Ovary (tissue), 10 donors: ENCODE data around the gene MORN5. TPM values are rescaled to one million over a fixed set of nuclear protein-coding genes. Genes with fewer than 3 reads are reported as not detected.

Source experiments
- DNase-seq, 5 donors: peaks; one replicate each; pipeline ENCODE4 v3.0.0-alpha.2; 2019 to 2020
- H3K27ac ChIP-seq, 2 donors: fragments of 200-600 bp; one replicate each; pipeline versions ENCODE4 v1.5.1 to v1.8.0; 2019 to 2022
- H3K27me3 ChIP-seq: fragments of 200-600 bp; one replicate; pipeline ENCODE4 v1.8.0; 2022
- H3K36me3 ChIP-seq: fragments of 200-600 bp; sonication (generic); one replicate; pipeline ENCODE4 v1.5.1; 2019
- H3K4me1 ChIP-seq: one replicate; pipeline ENCODE4 v1.8.1; 2013; ENCODE audit warnings: mild to moderate bottlenecking, moderate library complexity; ENCODE audit not compliant: insufficient read depth
- H3K4me3 ChIP-seq: fragments of 200-600 bp; sonication (generic); one replicate; pipeline ENCODE4 v1.5.1; 2017
- H3K9me3 ChIP-seq, 2 donors: fragments of 200-600 bp in 1 of 2; sonication (generic) in 1 of 2; one replicate each; pipeline versions ENCODE4 v1.5.1 to v1.8.1; 2013 to 2019; ENCODE audit warnings: mild to moderate bottlenecking in 1 of 2, moderate library complexity in 1 of 2
- EP300 ChIP-seq: sonication (generic); formaldehyde crosslinking; IDR thresholded peaks from one replicate; pipeline ENCODE4 v1.6.1; 2017; ENCODE audit warnings: antibody characterized with exemption
- POLR2A ChIP-seq: fragments of 450-650 bp; IDR thresholded peaks from one replicate; pipeline ENCODE4 v1.6.1; 2017; ENCODE audit warnings: antibody characterized with exemption, mild to moderate bottlenecking, moderate library complexity
- WGBS, 3 donors: extraction: QIAGEN DNeasy Blood & Tissue Kit in 1 of 3; methylation state at CpG; one replicate each; pipeline versions ENCODE4 v1.1.5 to v1.1.7; 2013 to 2017; 5-methylcytosine and 5-hydroxymethylcytosine counted together
- intact Hi-C, 4 donors: fragments of 100-400 bp; cut with DNase I; formaldehyde crosslinking; loops; one replicate each; pipeline versions ENCODE4 v1.11.0 to v1.15.1; 2022 to 2023
- long read RNA-seq, 3 donors: library from polyadenylated mRNA in 2 of 3; unstranded in 2 of 3; transcript quantifications; one replicate each; pipeline ENCODE4 v2.0.0 and lab custom pipeline, GENCODE V29; 2021 to 2026
- polyA plus RNA-seq, 2 donors: library from polyadenylated mRNA; stranded (reverse); fragments of 200-250 nt in 1 of 2; fragments of 350-450 nt in 1 of 2; fragmentation: Illumina TruSeq in 1 of 2; extraction: RNeasy Lipid Tissue Mini Kit (QIAGEN cat#74804) in 1 of 2; gene quantifications; one replicate each; pipeline ENCODE4 v1.2.3, GENCODE V29; 2013 to 2014
- total RNA-seq, 7 donors: library from RNA; depleted of rRNA in 2 of 7; stranded (reverse); fragments of >200 nt in 2 of 7; fragmentation: NEBNext Ultra II Directional in 3 of 7; extraction: Animal tissue kit (Norgen Biotek cat#: 25700) in 3 of 7; gene quantifications; one replicate each; pipeline versions ENCODE4 v1.1.0 to v1.2.4, GENCODE V29; 2016 to 2023
- TF ChIP-seq, protein P1 (sequence below), 3 donors: fragments of 450-650 bp in 2 of 3; fragments of 200-600 bp in 1 of 3; IDR thresholded peaks; one replicate each; pipeline versions ENCODE4 v1.5.1 to v1.8.0; 2016 to 2022; ENCODE audit warnings: antibody characterized with exemption in 3 of 3, mild to moderate bottlenecking in 1 of 3
- donor health status: DM: no; HTN: no; CAD: no; lungs with moderate emphysema.
- donor health status: DM: no; HTN: no; CAD: no.
- donor health status: Bipolar disorder and iron deficiency.
- donor health status: DM: yes; HTN: yes; CAD: no.
- donor health status: DM: no; HTN: no; CAD: no.
- donor health status: DM: yes; HTN: yes; CAD: no.

MORN5 gene
- total RNA-seq (10 to 100 TPM in 1 of 7 donors, 1 to 10 TPM in 2, under 1 TPM in 2, not detected in 2; 0.63 to 25.4 (median 1.6) TPM), polyA plus RNA-seq (1 to 10 TPM in 1 of 2 donors, under 1 TPM in 1; 0.86 to 3.0 TPM)
- long read RNA-seq, donor 1: 0 reads
- long read RNA-seq, donor 2, partial matches to known transcripts: 0 of 1 reads
- long read RNA-seq, donor 2, other reads (novel, unspliced or antisense): 0 of 1 reads
- long read RNA-seq, donor 3: 0 reads

DNA sequence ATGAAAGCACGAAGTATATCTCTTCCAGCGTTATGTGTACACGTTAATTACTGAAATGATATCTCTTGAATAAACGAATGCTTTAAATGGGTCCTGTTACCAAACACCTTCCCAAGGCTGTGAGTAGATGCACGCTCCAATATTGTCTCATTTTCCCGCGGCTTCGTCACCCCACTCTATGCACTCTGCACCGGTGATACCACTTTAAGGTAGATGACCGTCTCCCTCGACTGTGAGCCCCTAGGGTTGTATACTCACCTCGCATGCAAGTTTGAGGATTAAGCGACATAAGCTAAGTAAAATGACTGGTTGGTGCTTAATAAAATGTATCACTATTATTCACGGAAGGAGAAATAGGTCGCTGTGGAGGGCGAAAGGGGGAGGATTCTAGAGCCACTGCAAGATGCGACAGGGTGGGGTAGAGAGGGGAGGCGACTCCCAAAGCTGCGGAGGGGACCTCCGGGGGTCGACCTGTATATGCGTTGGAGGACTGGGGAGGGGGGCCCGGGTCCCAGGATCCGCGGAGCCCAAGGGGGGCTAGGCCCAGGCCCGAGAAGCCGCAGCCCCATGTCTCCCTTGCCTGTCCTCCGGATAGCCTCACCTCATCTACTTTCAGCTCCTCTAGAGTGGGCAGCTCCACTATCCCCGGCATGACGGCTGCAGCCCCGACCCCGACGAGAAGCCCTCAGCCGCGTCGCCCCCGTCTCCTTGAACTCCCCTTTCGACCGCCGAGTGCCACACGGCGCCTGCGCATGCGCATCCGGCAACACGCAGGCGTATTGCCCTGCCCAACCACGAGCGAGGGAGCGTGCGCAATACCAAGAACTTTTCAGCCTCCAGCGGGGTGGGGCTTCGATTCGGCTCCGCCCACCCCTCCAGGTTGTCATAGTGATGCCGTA is at the start of gene MORN5, which contains the start of gene NDUFA8:
MORN5 (plus strand) TSS at position 883 of the 899 bp plus-strand sequence. CDS start 65 bp downstream, outside the sequence.
NDUFA8 (minus strand) TSS at position 754 of the 899 bp plus-strand sequence; CDS start at position 652, 102 bp downstream.
- H3K27me3 ChIP-seq: no peaks in the 10 kb centered on the region
- intact Hi-C loops: no loop called here
- 0 to 1% (median 1%) methylated on average over 54 to 56 of the region's 56 CpGs for WGBS, 3 donors
- H3K9me3 ChIP-seq: no peaks in the 10 kb centered on the region
- no peaks in the 10 kb centered on the region for H3K36me3 ChIP-seq
- peak within 1 kb of the TSS; percentile 44 to 58 for H3K27ac ChIP-seq
- peak within 1 kb of the TSS; percentile 99 for H3K4me3 ChIP-seq
- peaks cover 4% of the 10 kb centered on the region for H3K4me1 ChIP-seq
- TF ChIP-seq EP300 (no peak), POLR2A (peak; percentile 57)
- TF ChIP-seq, protein P1, sequence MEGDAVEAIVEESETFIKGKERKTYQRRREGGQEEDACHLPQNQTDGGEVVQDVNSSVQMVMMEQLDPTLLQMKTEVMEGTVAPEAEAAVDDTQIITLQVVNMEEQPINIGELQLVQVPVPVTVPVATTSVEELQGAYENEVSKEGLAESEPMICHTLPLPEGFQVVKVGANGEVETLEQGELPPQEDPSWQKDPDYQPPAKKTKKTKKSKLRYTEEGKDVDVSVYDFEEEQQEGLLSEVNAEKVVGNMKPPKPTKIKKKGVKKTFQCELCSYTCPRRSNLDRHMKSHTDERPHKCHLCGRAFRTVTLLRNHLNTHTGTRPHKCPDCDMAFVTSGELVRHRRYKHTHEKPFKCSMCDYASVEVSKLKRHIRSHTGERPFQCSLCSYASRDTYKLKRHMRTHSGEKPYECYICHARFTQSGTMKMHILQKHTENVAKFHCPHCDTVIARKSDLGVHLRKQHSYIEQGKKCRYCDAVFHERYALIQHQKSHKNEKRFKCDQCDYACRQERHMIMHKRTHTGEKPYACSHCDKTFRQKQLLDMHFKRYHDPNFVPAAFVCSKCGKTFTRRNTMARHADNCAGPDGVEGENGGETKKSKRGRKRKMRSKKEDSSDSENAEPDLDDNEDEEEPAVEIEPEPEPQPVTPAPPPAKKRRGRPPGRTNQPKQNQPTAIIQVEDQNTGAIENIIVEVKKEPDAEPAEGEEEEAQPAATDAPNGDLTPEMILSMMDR (IDR thresholded peaks at IDR 0.05): peak in 2 of 3 donors; percentile 18 to 20
- DNase-seq: peak; percentile 96 to 99 (median 98)

- H3K27me3 ChIP-seq: no peaks in the 10 kb centered on the region
- no peak overlapping the region for H3K27ac ChIP-seq
- 79 to 86% (median 81%) methylated on average over 7 of the region's 7 CpGs for WGBS, 3 donors
- no peaks in the 10 kb centered on the region for H3K9me3 ChIP-seq
- H3K4me1 ChIP-seq: peaks cover 2% of the 10 kb centered on the region
- intact Hi-C loops: no loop called here
- H3K4me3 ChIP-seq: no peak overlapping the region
- H3K36me3 ChIP-seq: no peaks in the 10 kb centered on the region
- no peak for TF ChIP-seq EP300
- DNase-seq: no peak
Observed at GRCh38 chr9:122110100-122110833, 49.4 kb upstream of the MORN5 start.

DNA sequence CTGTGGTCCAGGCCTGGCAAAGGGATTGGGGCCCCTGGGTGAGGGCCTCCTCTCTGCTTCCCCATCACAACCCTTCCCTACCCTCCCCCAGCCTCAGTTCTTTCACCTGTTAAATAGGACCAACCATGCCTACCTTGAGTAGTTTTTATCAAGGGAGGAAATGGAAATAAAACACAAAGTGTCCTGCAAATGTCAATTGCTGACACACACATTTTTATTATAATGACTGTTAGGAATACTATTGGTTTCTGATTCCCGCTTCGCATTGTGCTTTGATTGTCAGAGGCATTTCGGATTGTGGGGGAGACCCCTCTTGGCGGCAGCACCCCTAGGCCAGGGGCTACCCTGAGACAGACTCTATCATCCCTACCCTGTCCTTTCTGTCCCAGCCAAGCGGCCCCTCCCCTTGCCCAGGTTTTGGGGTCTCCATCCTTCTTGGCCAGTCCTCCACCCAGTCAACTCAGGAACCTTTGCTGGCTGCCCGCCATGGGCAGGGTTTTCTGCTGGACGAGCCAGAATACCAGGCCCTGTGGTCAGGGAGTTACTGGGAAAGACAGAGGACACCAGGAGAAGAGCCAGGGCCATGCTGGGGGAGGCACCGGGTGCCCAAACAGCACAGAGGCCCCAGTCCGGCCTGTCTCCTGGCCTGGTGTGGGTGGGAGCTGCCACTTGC is 48.2 kb upstream of the MORN5 start:
- no peak overlapping the region for H3K27ac ChIP-seq
- H3K36me3 ChIP-seq: no peaks in the 10 kb centered on the region
- WGBS, 3 donors: 85 to 95% (median 88%) methylated on average over 9 of the region's 9 CpGs
- no peak for DNase-seq
- H3K9me3 ChIP-seq: no peaks in the 10 kb centered on the region
- no peaks in the 10 kb centered on the region for H3K4me1 ChIP-seq
- H3K27me3 ChIP-seq: no peaks in the 10 kb centered on the region
- intact Hi-C loops: no loop called here
- TF ChIP-seq EP300 (no peak), POLR2A (no peak)
- TF ChIP-seq, protein P1 (IDR thresholded peaks at IDR 0.05): no peak
- no peak overlapping the region for H3K4me3 ChIP-seq

GRCh38 chr9:122112238-122112637 is 47.5 kb upstream of the MORN5 start:
- no peak overlapping the region for H3K4me3 ChIP-seq
- DNase-seq: no peak
- TF ChIP-seq EP300 (no peak), POLR2A (no peak)
- TF ChIP-seq, protein P1 (IDR thresholded peaks at IDR 0.05): no peak
- no peaks in the 10 kb centered on the region for H3K9me3 ChIP-seq
- no peak overlapping the region for H3K27ac ChIP-seq
- H3K4me1 ChIP-seq: no peaks in the 10 kb centered on the region
- WGBS, 3 donors: 88 to 93% (median 91%) methylated on average over 6 of the region's 6 CpGs
- intact Hi-C loops: no loop called here
- H3K27me3 ChIP-seq: no peaks in the 10 kb centered on the region
- no peaks in the 10 kb centered on the region for H3K36me3 ChIP-seq
